HG03103 (cell line): ENCODE data around the gene ZNF407.

Experiments
- ATAC-seq: cut with Tn5 transposase; IDR thresholded peaks from one replicate; pipeline ENCODE4 v1.9.1; 2021; ENCODE audit warnings: low read depth; ENCODE audit not compliant: unreplicated experiment

ZNF407 gene

GRCh38 chr18:74626049-74626874, 28.6 kb downstream of the ZNF407 start:
- ATAC-seq, result no peak

GRCh38 chr18:74630804-74631203, 33.1 kb downstream of the ZNF407 start:
- no peak for ATAC-seq

- no peak for ATAC-seq
These were observed 33.5 kb downstream of the ZNF407 start for GRCh38 chr18:74631212-74631611.

GRCh38 chr18:74631623-74632350, 34.1 kb downstream of the ZNF407 start:
- no peak for ATAC-seq

GRCh38 chr18:74632351-74632679, 34.6 kb downstream of the ZNF407 start:
- ATAC-seq, result no peak

- no peak for ATAC-seq
These were observed 35.2 kb downstream of the ZNF407 start for GRCh38 chr18:74632856-74633255.

GRCh38 chr18:74633652-74634352, 36.1 kb downstream of the ZNF407 start:
- ATAC-seq, result no peak

- ATAC-seq, result no peak
These were observed 37.7 kb downstream of the ZNF407 start for GRCh38 chr18:74635224-74635975.

GRCh38 chr18:74637070-74637469, 39.4 kb downstream of the ZNF407 start:
- ATAC-seq, result no peak

- no peak for ATAC-seq
These were observed 40.5 kb downstream of the ZNF407 start for GRCh38 chr18:74638210-74638609.

- no peak for ATAC-seq
These were observed 47.0 kb downstream of the ZNF407 start for GRCh38 chr18:74644713-74645112.

- ATAC-seq, result no peak
These were observed 48.0 kb downstream of the ZNF407 start for GRCh38 chr18:74645679-74646078.

GRCh38 chr18:74651327-74652128, 53.9 kb downstream of the ZNF407 start:
- ATAC-seq, result no peak

- no peak for ATAC-seq
These were observed 54.8 kb downstream of the ZNF407 start for GRCh38 chr18:74652392-74652988.

- ATAC-seq, result no peak
These were observed 57.0 kb downstream of the ZNF407 start for GRCh38 chr18:74654638-74655037.

GRCh38 chr18:74661008-74661407, 63.3 kb downstream of the ZNF407 start:
- no peak for ATAC-seq

GRCh38 chr18:74661691-74662090, 64.0 kb downstream of the ZNF407 start:
- no peak for ATAC-seq

GRCh38 chr18:74662622-74663021, 65.0 kb downstream of the ZNF407 start:
- no peak for ATAC-seq

- no peak for ATAC-seq
These were observed 67.7 kb downstream of the ZNF407 start for GRCh38 chr18:74665346-74665745.

- ATAC-seq, result no peak
These were observed 68.2 kb downstream of the ZNF407 start for GRCh38 chr18:74665905-74666304.
